ENCODE measurements around the gene POP7. TPM values are rescaled to one million over a fixed set of nuclear protein-coding genes. Genes with fewer than 3 reads are reported as not detected.

Gene POP7
- total RNA-seq, 1 experiment from 2014 or later = 72.6 TPM

DNA sequence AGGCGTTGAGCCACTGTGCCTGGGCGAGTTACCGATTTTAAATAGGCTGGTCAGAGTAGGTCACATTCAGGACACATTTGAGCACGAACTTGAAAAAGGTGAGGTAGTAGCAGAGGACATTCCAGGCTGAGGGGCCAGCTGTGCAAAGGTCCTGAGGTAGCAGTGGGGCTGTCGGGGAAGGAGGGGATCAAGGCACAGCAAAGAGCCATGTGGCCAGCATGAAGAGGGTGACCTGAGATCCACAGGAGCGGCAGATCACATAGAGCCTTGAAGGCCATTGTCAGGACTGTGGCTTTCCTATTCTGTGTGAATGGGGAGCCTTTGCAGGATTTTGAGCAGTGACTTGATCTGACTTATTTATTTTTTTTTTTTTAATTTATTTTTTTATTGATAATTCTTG lies 34.0 kb downstream of the POP7 start:
- no peak for DNase-seq (ENCODE audit: low spot score)
- ChIA-PET POLR2A (ENCODE audit: low non-redundant PET) (no interaction called here), CTCF (no interaction called here)
- no peak overlapping the region for H3K27ac ChIP-seq (ENCODE audit: low read depth, low read length, poor library complexity, severe bottlenecking)
- no TSS peak for BruUV-seq (replicated peaks)
- no peaks in the 10 kb centered on the region for H3K4me1 ChIP-seq (ENCODE audit: insufficient read depth, low read length, poor library complexity, severe bottlenecking)
- H3K36me3 ChIP-seq (ENCODE audit: insufficient read depth, low read length, poor library complexity, severe bottlenecking) = no peaks in the 10 kb centered on the region
- intact Hi-C loops (cut with micrococcal nuclease; ENCODE audit: unreplicated experiment) = no loop called here
- TF ChIP-seq, protein P1, sequence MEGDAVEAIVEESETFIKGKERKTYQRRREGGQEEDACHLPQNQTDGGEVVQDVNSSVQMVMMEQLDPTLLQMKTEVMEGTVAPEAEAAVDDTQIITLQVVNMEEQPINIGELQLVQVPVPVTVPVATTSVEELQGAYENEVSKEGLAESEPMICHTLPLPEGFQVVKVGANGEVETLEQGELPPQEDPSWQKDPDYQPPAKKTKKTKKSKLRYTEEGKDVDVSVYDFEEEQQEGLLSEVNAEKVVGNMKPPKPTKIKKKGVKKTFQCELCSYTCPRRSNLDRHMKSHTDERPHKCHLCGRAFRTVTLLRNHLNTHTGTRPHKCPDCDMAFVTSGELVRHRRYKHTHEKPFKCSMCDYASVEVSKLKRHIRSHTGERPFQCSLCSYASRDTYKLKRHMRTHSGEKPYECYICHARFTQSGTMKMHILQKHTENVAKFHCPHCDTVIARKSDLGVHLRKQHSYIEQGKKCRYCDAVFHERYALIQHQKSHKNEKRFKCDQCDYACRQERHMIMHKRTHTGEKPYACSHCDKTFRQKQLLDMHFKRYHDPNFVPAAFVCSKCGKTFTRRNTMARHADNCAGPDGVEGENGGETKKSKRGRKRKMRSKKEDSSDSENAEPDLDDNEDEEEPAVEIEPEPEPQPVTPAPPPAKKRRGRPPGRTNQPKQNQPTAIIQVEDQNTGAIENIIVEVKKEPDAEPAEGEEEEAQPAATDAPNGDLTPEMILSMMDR (conservative IDR thresholded peaks at IDR 0.05; ENCODE audit: low read depth, low read length) = no peak
- no peak for TF ChIP-seq EZH2 (IDR thresholded peaks at IDR 0.05; ENCODE audit: borderline replicate concordance, low read depth, low read length, poor library complexity, severe bottlenecking)
- no peaks in the 10 kb centered on the region for H3K9me3 ChIP-seq (ENCODE audit: low read depth, low read length, poor library complexity, severe bottlenecking)
- no peaks in the 10 kb centered on the region for H3K27me3 ChIP-seq (replicated peaks; ENCODE audit: insufficient read depth, low read depth, low read length, poor library complexity)
- no peak overlapping the region for H3K4me3 ChIP-seq (ENCODE audit: low read depth, low read length, poor library complexity, severe bottlenecking)

DNA sequence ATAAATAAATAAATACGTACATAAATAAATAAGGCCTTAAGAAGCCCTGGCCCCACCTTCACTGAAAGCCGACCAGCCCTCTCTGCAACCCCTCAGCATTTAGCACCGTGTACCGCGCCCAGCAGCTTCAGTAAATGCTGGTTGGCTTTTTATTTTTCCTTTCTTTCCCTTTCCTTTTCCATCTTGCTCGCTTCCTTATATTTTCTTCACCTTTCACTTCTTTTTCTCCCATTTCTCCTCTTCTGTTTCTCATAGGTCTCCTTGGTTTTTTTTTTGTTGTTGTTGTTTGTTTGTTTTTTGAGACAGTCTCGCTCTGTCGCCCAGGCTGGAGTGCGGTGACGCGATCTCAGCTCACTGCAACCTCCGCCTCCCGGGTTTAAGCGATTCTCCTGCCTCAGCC lies 38.7 kb downstream of the POP7 start:
- H3K27me3 ChIP-seq (replicated peaks; ENCODE audit: insufficient read depth, low read depth, low read length, poor library complexity) = no peaks in the 10 kb centered on the region
- ChIA-PET CTCF (no interaction called here), POLR2A (ENCODE audit: low non-redundant PET) (no interaction called here)
- no peak for DNase-seq (ENCODE audit: low spot score)
- intact Hi-C loops (cut with micrococcal nuclease; ENCODE audit: unreplicated experiment) = no loop called here
- BruUV-seq (replicated peaks) = no TSS peak
- no peaks in the 10 kb centered on the region for H3K4me1 ChIP-seq (ENCODE audit: insufficient read depth, low read length, poor library complexity, severe bottlenecking)
- TF ChIP-seq, protein P1 (conservative IDR thresholded peaks at IDR 0.05; ENCODE audit: low read depth, low read length) = no peak
- no peak for TF ChIP-seq EZH2 (IDR thresholded peaks at IDR 0.05; ENCODE audit: borderline replicate concordance, low read depth, low read length, poor library complexity, severe bottlenecking)
- no peak overlapping the region for H3K27ac ChIP-seq (ENCODE audit: low read depth, low read length, poor library complexity, severe bottlenecking)
- H3K36me3 ChIP-seq (ENCODE audit: insufficient read depth, low read length, poor library complexity, severe bottlenecking) = no peaks in the 10 kb centered on the region
- no peaks in the 10 kb centered on the region for H3K9me3 ChIP-seq (ENCODE audit: low read depth, low read length, poor library complexity, severe bottlenecking)
- peak overlapping the region; percentile 43 for H3K4me3 ChIP-seq (ENCODE audit: low read depth, low read length, poor library complexity, severe bottlenecking)

DNA sequence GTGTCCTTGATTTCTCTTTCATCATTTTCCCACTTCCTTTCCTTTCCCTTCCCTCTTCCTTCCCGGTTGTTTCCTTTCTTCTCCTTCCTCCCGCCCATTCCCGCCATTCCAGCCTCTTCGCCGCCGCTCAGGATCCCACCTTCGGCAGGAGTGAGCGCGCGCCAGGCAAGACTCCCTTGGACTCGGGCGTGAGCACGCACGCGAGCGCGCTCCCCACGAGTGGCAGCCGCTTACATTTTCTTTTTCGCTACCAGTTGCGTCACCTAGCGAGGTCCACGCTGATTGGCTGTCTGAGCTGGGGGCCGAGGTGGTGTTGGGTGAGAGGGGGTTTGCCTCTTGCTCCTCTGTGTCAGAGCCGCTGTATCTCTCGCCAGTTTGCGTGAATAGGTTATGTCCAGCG lies 39.3 kb downstream of the POP7 start:
- no peaks in the 10 kb centered on the region for H3K4me1 ChIP-seq (ENCODE audit: insufficient read depth, low read length, poor library complexity, severe bottlenecking)
- no peak for TF ChIP-seq EZH2 (IDR thresholded peaks at IDR 0.05; ENCODE audit: borderline replicate concordance, low read depth, low read length, poor library complexity, severe bottlenecking)
- TF ChIP-seq, protein P1 (conservative IDR thresholded peaks at IDR 0.05; ENCODE audit: low read depth, low read length) = no peak
- POLR2A ChIA-PET (ENCODE audit: low non-redundant PET) = interaction anchor here (0.6 to 0.8 kb wide), 2 partner anchors 28 to 82 kb away, joined by 3 to 5 read pairs; no protein-coding TSS in a partner anchor
- H3K4me3 ChIP-seq (ENCODE audit: low read depth, low read length, poor library complexity, severe bottlenecking) = peak overlapping the region; percentile 43
- H3K36me3 ChIP-seq (ENCODE audit: insufficient read depth, low read length, poor library complexity, severe bottlenecking) = no peaks in the 10 kb centered on the region
- BruUV-seq (replicated peaks) = no TSS peak
- H3K27ac ChIP-seq (ENCODE audit: low read depth, low read length, poor library complexity, severe bottlenecking) = no peak overlapping the region
- no peaks in the 10 kb centered on the region for H3K9me3 ChIP-seq (ENCODE audit: low read depth, low read length, poor library complexity, severe bottlenecking)
- intact Hi-C loops (cut with micrococcal nuclease; ENCODE audit: unreplicated experiment) = no loop called here
- H3K27me3 ChIP-seq (replicated peaks; ENCODE audit: insufficient read depth, low read depth, low read length, poor library complexity) = no peaks in the 10 kb centered on the region
- CTCF ChIA-PET = interaction anchor here (0.9 kb wide), 1 partner anchor 181 kb away, joined by 3 read pairs; no protein-coding TSS in a partner anchor
- DNase-seq (ENCODE audit: low spot score) = peak; percentile 83

Measured in A673 (cell line).